ENCODE measurements around the gene PPP2R5A.
"Not testable (repeated sequence)": the region's sequence is repeated elsewhere in the genome, so short reads cannot be mapped to it uniquely, and the experiment has no call there.

Gene PPP2R5A

GRCh38 chr1:212301580-212301979 lies 16.4 kb downstream of the PPP2R5A start:
- Mint-ChIP-seq H3K36me3 (peaks cover 5% of the 10 kb centered on the region in 2 donors), H3K4me1 (peaks cover 15 to 41% of the 10 kb centered on the region in 2 donors), H3K9me3 (peaks cover 0 to 3% of the 10 kb centered on the region in 2 donors), H3K27ac (no peak overlapping the region), H3K27me3 (no peaks in the 10 kb centered on the region), H3K4me3 (no peak overlapping the region)
- ATAC-seq (replicated peaks): no peak
- DNase-seq: no peak

- H3K36me3 Mint-ChIP-seq: peaks cover 9 to 12% of the 10 kb centered on the region in 2 donors
- peak; percentile 41 to 68 for ATAC-seq (replicated peaks)
Observed at GRCh38 chr1:212302745-212303383, 17.7 kb downstream of the PPP2R5A start.

GRCh38 chr1:212305342-212305741 lies 20.1 kb downstream of the PPP2R5A start:
- Mint-ChIP-seq H3K27me3 (no peaks in the 10 kb centered on the region), H3K4me3 (no peak overlapping the region), H3K27ac (no peak overlapping the region), H3K9me3 (peaks cover 0 to 3% of the 10 kb centered on the region in 2 donors), H3K36me3 (peaks cover 22 to 28% of the 10 kb centered on the region in 2 donors), H3K4me1 (peaks cover 22 to 62% of the 10 kb centered on the region in 2 donors)
- DNase-seq: no peak
- ATAC-seq (replicated peaks): no peak

More at GRCh38 chr1:212302745-212303383, 17.7 kb downstream of the PPP2R5A start:
- peaks cover 17 to 49% of the 10 kb centered on the region in 2 donors for H3K4me1 Mint-ChIP-seq
- no peak for DNase-seq
- H3K27me3 Mint-ChIP-seq: no peaks in the 10 kb centered on the region
- H3K9me3 Mint-ChIP-seq: peaks cover 0 to 3% of the 10 kb centered on the region in 2 donors
- peak overlapping the region; percentile 9 for H3K27ac Mint-ChIP-seq
- no peak overlapping the region for H3K4me3 Mint-ChIP-seq

- peaks cover 24 to 28% of the 10 kb centered on the region in 2 donors for H3K36me3 Mint-ChIP-seq
- H3K27ac Mint-ChIP-seq; H3K4me3 Mint-ChIP-seq; H3K9me3 Mint-ChIP-seq; ATAC-seq (replicated peaks); H3K27me3 Mint-ChIP-seq; DNase-seq: not testable (repeated sequence)
- peaks cover 26 to 67% of the 10 kb centered on the region in 2 donors for H3K4me1 Mint-ChIP-seq
Observed at GRCh38 chr1:212305984-212306452, 20.8 kb downstream of the PPP2R5A start.

GRCh38 chr1:212309967-212310366 lies 24.8 kb downstream of the PPP2R5A start:
- Mint-ChIP-seq H3K36me3 (peaks cover 24 to 28% of the 10 kb centered on the region in 2 donors), H3K4me1 (peaks cover 17 to 49% of the 10 kb centered on the region in 2 donors), H3K27ac (peak overlapping the region; percentile 57), H3K9me3 (peaks cover 0 to 3% of the 10 kb centered on the region in 2 donors), H3K4me3 (no peak overlapping the region), H3K27me3 (no peaks in the 10 kb centered on the region)
- DNase-seq (no peak), ATAC-seq (replicated peaks) (no peak)

GRCh38 chr1:212310383-212310782 lies 25.2 kb downstream of the PPP2R5A start:
- no peak for ATAC-seq (replicated peaks)
- H3K36me3 Mint-ChIP-seq: peaks cover 23 to 25% of the 10 kb centered on the region in 2 donors
- peak overlapping the region; percentile 57 for H3K27ac Mint-ChIP-seq
- H3K4me3 Mint-ChIP-seq: no peak overlapping the region
- H3K27me3 Mint-ChIP-seq: no peaks in the 10 kb centered on the region
- H3K9me3 Mint-ChIP-seq: peaks cover 0 to 2% of the 10 kb centered on the region in 2 donors
- DNase-seq: no peak
- H3K4me1 Mint-ChIP-seq: peaks cover 16 to 45% of the 10 kb centered on the region in 2 donors

- peaks cover 18 to 22% of the 10 kb centered on the region in 2 donors for H3K36me3 Mint-ChIP-seq
- H3K4me3 Mint-ChIP-seq: no peak overlapping the region
- no peaks in the 10 kb centered on the region for H3K27me3 Mint-ChIP-seq
- no peaks in the 10 kb centered on the region for H3K9me3 Mint-ChIP-seq
- peaks cover 18 to 47% of the 10 kb centered on the region in 2 donors for H3K4me1 Mint-ChIP-seq
- no peak overlapping the region for H3K27ac Mint-ChIP-seq
- ATAC-seq (replicated peaks) (no peak), DNase-seq (no peak)
Observed at GRCh38 chr1:212311836-212312497, 26.8 kb downstream of the PPP2R5A start.

GRCh38 chr1:212313616-212314015 lies 28.4 kb downstream of the PPP2R5A start:
- no peak for DNase-seq
- Mint-ChIP-seq H3K4me1 (peaks cover 15 to 43% of the 10 kb centered on the region in 2 donors), H3K4me3 (no peak overlapping the region)

GRCh38 chr1:212315184-212315583 lies 30.0 kb downstream of the PPP2R5A start:
- ATAC-seq (replicated peaks) (no peak), DNase-seq (no peak)
- Mint-ChIP-seq H3K4me1 (peaks cover 14 to 30% of the 10 kb centered on the region in 2 donors), H3K9me3 (no peaks in the 10 kb centered on the region), H3K27me3 (no peaks in the 10 kb centered on the region), H3K36me3 (peaks cover 3 to 7% of the 10 kb centered on the region in 2 donors), H3K4me3 (no peak overlapping the region), H3K27ac (no peak overlapping the region)

More at GRCh38 chr1:212313616-212314015, 28.4 kb downstream of the PPP2R5A start:
- H3K27me3 Mint-ChIP-seq: no peaks in the 10 kb centered on the region
- peaks cover 11 to 17% of the 10 kb centered on the region in 2 donors for H3K36me3 Mint-ChIP-seq
- no peaks in the 10 kb centered on the region for H3K9me3 Mint-ChIP-seq
- no peak overlapping the region for H3K27ac Mint-ChIP-seq
- ATAC-seq (replicated peaks): no peak

GRCh38 chr1:212315907-212316306 lies 30.7 kb downstream of the PPP2R5A start:
- Mint-ChIP-seq H3K27me3 (no peaks in the 10 kb centered on the region), H3K36me3 (peaks cover 0 to 7% of the 10 kb centered on the region in 2 donors), H3K4me3 (no peak overlapping the region), H3K27ac (no peak overlapping the region), H3K4me1 (peaks cover 10 to 24% of the 10 kb centered on the region in 2 donors), H3K9me3 (no peaks in the 10 kb centered on the region)
- DNase-seq: no peak
- ATAC-seq (replicated peaks): peak; percentile 36 to 42

GRCh38 chr1:212317916-212318315 lies 32.7 kb downstream of the PPP2R5A start:
- no peaks in the 10 kb centered on the region for H3K27me3 Mint-ChIP-seq
- no peak for ATAC-seq (replicated peaks)
- DNase-seq: no peak
- peaks cover 0 to 7% of the 10 kb centered on the region in 2 donors for H3K36me3 Mint-ChIP-seq
- H3K9me3 Mint-ChIP-seq: no peaks in the 10 kb centered on the region
- H3K4me3 Mint-ChIP-seq: no peak overlapping the region
- no peak overlapping the region for H3K27ac Mint-ChIP-seq
- H3K4me1 Mint-ChIP-seq: peaks cover 9 to 24% of the 10 kb centered on the region in 2 donors

GRCh38 chr1:212321031-212321430 lies 35.8 kb downstream of the PPP2R5A start:
- ATAC-seq (replicated peaks); H3K27me3 Mint-ChIP-seq; H3K4me3 Mint-ChIP-seq; H3K9me3 Mint-ChIP-seq; H3K36me3 Mint-ChIP-seq; DNase-seq; H3K27ac Mint-ChIP-seq: not testable (repeated sequence)
- H3K4me1 Mint-ChIP-seq: peaks cover 9 to 27% of the 10 kb centered on the region in 2 donors

GRCh38 chr1:212323066-212323465 lies 37.9 kb downstream of the PPP2R5A start:
- ATAC-seq (replicated peaks): no peak
- no peak for DNase-seq
- no peaks in the 10 kb centered on the region for H3K27me3 Mint-ChIP-seq
- H3K9me3 Mint-ChIP-seq: no peaks in the 10 kb centered on the region
- H3K4me1 Mint-ChIP-seq: peaks cover 4 to 9% of the 10 kb centered on the region in 2 donors
- H3K36me3 Mint-ChIP-seq: no peaks in the 10 kb centered on the region
- H3K27ac Mint-ChIP-seq: no peak overlapping the region
- H3K4me3 Mint-ChIP-seq: no peak overlapping the region

- Mint-ChIP-seq H3K4me3 (no peak overlapping the region), H3K9me3 (no peaks in the 10 kb centered on the region), H3K36me3 (peaks cover 0 to 7% of the 10 kb centered on the region in 2 donors)
Observed at GRCh38 chr1:212326541-212326940, 41.3 kb downstream of the PPP2R5A start.

More at GRCh38 chr1:212326541-212326940, 41.3 kb downstream of the PPP2R5A start:
- no peak for ATAC-seq (replicated peaks)
- H3K27ac Mint-ChIP-seq: no peak overlapping the region
- no peaks in the 10 kb centered on the region for H3K27me3 Mint-ChIP-seq
- no peak for DNase-seq
- peaks cover 4 to 14% of the 10 kb centered on the region in 2 donors for H3K4me1 Mint-ChIP-seq

Measured in stimulated activated naive B cell treated with anti-CD40 and anti-IgM and Interleukin-4, amounts not matched to agents 10 μg/mL and 1 μg/mL and 100 μg/mL, for 72 hours (primary cell).